ENCODE results near the gene TSSK3.
A peak's percentile ranks its signal among the peaks of the same experiment; 100 is the strongest.

Gene TSSK3

DNA sequence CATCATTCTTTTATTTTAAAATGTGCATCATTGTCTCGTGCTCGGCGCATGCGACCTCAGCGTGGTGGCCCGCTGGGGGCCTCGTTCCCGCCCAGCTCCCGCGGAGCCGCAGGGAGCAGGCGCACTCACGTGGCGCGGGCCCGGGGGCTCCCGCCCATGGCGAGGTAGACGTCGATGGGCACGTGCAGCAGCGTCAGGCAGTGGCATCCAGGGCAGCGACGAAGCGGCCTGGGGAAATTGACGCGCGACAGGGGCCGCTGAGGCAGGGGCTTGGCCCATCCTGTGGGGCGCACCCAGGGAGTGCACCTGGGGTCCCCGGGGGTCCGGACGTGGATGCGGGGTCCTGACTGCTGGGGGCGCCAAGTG, 1.0 kb upstream of the TSSK3 start:
- FAIRE-seq: no peak
- DNase-seq (ENCODE audit: insufficient read length, low spot score): no peak

DNA sequence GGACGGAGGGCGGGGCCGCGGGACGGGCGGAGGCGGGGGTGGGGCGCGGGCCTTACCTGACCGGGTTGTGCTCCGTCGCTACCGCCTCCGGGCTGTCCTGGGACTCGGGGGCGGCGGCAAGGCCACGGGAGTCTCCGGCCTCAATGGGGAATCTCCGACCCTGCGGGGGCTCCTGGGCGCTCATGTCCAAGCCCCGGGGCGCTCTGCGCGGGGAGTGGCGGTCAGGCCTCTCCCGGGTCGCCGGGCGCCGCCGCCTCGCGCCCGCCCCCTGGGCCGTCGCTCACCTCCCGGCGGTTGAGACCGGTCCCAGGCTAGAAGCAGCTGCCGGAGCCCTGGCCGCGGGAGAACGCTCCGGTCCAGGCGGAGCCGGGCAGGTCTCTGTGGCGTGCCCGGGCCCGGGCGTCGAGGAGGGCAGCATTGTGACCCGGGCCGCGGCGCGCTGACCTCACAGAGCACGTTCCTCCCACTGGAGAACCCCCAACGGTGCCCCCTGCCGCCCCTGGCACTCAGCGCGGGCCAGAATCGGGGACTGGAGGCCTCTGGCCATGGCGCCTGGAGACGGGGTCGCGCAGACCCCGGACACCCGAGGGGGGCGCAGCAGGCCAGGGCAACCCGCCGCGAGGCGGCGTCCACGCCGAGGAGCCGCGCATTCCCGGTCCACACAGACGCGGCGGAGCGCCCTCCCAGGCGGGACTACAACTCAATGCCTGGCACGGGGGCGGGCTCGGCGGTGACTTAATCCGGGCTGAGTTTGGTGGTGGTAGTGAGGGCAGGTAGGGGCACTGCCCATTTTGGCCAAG, 465 bp upstream of the TSSK3 start:
- no peak for DNase-seq (ENCODE audit: insufficient read length, low spot score)
- no peak for FAIRE-seq

DNA sequence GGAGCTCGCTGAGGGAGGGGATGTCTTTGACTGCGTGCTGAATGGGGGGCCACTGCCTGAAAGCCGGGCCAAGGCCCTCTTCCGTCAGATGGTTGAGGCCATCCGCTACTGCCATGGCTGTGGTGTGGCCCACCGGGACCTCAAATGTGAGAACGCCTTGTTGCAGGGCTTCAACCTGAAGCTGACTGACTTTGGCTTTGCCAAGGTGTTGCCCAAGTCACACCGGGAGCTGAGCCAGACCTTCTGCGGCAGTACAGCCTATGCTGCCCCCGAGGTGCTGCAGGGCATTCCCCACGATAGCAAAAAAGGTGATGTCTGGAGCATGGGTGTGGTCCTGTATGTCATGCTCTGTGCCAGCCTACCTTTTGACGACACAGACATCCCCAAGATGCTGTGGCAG, 1.4 kb downstream of the TSSK3 start:
- FAIRE-seq (no peak), DNase-seq (ENCODE audit: insufficient read length, low spot score) (no peak)

DNA sequence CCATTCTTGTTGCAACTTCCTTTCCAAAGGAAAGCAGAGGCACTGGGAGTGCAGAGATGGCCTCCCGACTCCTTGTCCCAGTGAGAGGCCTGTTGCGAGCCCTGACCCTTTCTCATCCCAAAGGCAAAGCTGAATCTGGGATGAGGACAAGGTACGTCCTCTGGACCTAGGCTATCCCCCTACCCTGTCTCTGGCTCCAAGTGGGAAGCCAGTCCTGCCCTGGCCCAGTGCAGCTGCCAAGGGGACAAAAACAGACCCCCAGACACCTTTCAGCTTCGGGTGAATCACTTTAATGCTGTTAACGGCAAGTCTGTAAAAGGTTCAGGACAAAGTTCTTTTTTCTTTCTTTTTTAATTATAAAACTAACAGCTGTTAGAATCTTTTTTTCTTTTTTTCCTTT, 2.5 kb downstream of the TSSK3 start:
- no peak for FAIRE-seq
- no peak for DNase-seq (ENCODE audit: insufficient read length, low spot score)

DNA sequence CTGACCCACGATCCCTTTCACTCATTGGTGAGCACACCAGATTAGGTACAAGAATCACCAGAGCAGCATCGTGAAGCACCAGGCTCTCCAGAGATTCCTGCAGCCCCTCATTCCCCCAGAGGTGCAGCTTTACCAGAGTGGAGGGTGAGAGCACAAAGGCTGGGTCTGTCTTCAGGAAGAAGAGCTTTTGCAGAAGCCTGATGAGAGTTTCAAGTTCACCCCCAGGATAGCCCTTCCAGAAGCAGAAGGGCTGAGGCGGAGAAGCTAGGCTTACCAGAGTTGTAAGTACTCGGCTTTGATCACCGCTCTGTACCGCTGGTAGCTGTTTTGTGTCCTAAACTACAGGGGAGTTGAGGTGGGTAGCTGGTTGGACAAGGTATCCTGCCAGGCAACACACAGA, 3.1 kb downstream of the TSSK3 start:
- DNase-seq (ENCODE audit: insufficient read length, low spot score): no peak
- no peak for FAIRE-seq

DNA sequence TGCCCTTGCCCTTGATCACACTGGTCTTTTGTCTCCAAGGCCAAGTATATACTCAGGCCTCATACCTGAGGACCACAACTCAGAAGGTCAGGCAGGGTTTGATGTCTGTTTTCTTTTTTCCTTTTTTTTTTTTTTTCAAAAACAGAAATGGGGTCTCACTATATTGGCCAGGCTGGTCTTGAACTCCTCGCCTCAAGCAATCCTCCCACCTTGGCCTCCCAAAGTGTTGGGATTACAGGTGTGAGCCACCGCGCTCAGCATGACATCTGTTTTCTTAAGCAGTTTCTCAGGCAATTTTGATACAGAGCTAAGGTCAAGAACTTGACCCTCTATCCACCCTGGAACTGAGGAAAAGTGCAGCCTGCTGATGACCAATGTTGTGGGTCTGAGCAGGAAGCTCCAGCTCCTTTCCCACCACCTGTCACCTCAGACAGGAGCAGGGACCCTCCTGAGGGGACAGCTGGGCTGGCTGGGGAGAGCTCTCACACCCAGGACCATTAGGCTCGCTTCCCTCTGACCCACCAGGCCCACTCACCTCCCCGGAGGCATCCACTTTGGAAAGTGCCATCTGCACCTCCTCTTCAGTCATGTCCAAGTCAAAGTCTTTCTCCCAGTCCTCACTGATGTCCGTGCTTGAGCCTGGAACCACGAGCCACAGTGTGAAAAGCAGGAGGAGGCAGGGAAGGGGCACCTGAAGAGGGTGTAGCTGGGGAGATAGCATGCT, 5.7 kb downstream of the TSSK3 start:
- no peak for DNase-seq (ENCODE audit: insufficient read length, low spot score)
- FAIRE-seq: no peak

DNA sequence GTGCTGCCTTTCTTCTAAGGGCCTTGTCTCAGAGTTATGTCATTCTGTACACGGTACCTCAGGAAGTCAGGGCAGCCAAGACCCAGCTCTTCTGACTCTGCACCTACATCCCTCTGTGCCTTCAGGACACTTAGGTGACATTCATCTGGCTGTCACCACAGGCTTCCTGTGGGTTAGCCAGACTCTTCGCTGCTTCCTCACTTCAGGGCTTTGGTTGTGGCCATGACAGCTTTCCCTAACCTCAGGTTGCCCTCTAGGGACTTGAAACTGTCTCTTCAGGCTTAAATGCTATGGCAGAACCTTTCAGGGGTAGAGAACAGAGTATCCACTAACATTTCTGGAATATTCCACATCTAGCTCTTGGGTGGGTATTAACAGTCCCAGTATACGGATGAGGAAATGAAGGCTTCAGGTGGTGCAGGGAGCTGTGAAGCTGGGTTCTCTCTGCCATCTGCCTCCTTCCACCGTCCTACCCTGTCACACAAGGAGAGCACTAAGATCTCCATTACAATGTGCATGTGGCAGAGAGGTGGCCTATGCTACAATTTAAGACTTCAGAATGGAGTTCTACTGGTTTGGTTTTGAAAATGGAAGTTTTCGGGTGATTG, 9.9 kb downstream of the TSSK3 start:
- FAIRE-seq: peak; percentile 73
- DNase-seq (ENCODE audit: insufficient read length, low spot score): no peak

DNA sequence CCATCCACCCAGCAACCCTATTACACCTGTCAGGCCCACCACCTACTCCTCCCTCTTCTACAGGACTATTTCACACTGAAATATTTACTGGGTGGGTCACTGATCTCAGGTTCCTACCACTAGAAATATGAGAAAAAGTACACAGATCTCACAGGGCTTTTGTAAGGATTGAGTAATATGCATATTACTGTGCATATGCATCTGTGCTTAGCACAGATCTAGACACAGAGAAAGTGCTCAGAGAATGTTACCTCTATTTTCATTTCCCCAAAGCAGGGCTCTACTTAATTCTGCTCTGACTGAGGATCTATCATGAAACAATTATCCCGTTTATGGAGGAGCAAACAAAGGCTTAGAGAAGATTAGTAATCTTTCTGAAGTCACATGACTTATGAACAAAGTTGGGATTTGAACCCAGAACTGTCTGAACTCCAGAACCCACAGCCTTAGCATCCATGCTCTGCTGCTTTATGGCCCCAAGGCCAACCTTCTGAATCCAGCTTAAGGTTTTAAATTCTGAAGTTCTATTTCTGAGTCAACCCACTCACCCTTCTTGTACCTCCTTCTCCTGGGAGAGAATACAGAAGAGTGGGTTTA, 11.8 kb downstream of the TSSK3 start:
- DNase-seq (ENCODE audit: insufficient read length, low spot score) (no peak), FAIRE-seq (no peak)

DNA sequence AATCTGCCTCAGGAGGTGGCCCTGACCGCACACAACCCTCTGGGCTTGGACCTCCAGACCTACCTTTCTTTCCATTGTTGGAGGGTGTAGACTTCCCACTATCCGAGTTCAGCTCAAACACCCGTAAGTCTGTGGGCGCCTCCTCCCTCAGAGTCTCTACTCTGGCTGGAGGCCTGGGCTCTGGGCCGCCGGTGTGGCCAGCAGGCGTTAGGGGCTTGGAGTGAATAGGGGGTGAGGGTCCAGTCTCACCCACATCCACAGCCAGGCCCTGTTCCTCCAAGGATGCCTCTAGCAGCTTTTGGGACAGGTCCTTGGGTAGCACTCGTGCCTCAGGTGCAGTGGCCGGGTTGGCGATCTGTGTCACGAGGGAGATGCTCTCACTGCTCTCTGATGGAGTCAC, 13.9 kb downstream of the TSSK3 start:
- DNase-seq (ENCODE audit: insufficient read length, low spot score) (no peak), FAIRE-seq (no peak)

DNA sequence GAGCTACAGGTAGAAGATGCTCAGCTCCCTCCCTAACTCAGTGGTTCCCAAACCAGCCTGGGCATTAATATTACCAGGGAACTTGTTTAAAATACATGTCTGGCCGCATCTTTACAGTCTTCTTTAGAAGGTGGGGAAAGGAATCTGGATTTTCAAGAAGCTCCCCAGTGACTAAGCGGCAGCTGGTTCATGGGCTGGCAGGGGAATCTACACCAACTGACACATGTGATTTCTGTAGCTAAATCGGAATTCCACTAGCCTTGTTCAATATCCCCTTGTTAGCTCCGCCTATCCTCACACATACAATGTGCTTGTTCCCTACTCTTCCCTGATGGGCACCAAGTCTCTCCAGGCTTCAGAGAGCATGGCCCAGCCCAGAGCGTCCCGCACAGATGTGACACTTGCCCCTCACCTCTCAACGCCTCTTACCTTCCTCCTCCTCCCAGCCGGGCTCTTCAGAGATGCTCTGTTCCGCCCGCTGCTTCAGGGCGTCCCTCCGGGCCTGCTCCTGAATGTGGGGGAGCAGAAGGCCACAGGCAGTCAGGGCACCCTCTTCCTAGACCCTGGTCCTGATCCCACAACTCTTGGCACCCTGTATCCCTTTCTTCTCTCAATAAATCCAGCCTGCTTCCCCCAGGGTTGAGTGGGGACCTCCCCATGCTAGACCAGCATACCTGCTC, 15.3 kb downstream of the TSSK3 start:
- no peak for DNase-seq (ENCODE audit: insufficient read length, low spot score)
- no peak for FAIRE-seq

DNA sequence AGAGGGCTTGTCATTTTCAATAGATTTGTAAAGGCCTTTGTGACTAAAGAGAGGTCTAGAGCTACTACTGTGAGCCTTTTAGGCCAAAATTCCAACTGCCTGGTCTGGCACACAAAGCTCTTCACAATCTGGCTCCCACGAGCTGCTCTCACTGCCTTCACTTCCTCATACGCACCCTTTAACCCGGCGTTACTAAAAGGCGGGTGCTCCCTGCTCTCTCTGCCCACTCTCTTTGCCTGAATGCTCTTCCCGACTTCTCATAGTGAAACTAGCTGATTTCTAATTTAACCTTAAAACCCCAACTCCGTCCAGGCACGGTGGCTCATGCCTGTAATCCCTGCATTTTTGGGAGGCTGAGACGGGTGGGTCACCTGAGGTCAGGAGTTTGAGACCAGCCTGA, 17.7 kb downstream of the TSSK3 start:
- DNase-seq (ENCODE audit: insufficient read length, low spot score): no peak

DNA sequence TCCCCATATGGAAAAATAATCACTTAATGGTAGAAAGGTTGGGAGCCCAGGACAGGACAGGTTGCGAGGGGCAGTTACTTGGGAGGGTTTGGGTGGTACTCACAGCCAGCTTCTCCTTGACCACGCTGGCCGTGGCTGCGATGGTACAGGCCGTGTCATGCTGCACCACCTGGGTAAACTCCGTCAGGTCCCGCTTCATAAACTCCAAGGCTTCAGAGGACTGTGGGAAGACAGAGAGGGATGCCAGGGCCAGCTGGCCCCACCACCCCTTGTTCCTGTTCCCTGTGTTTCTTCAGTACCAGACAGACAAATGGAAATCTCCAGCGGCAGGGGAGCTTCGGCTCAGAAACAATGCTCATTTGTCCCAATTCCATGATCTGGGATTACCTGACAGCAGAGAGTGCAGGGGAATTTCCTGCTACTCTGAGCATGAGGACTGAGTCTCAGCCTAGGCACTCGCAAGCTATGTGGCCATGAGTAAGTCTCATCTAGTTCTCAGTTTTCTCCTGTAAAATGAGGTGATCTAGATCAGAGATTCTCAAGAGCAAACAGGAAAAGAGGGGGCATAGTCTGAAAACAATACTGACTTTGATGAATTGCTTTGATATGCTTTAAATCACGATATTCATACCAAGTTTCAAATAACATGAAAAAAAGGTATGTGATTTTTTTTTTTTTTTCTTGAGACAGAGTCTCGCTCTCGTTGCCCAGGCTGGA, 24.5 kb downstream of the TSSK3 start:
- no peak for DNase-seq (ENCODE audit: insufficient read length, low spot score)
- FAIRE-seq: no peak

More for the DNA sequence above, 17.7 kb downstream of the TSSK3 start:
- FAIRE-seq: no peak

DNA sequence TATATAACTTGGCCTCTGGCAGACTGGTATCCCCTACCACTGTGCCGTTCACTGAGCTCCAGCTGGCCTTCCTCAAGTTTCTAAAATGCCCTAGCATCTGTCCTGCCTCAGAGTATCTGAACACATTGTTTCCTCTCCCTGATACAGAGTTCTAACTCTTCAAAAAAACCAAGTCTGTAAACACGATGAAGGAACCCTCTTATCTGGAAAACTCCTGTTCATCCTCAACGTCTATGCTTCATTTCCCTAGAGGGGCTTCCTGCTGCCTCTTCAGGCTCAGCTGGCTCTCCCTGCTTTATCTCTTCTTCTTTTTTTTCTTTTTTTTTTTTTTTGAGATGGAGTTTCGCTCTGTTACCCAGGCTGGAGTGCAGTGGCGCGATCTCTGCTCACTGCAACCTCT, 26.3 kb downstream of the TSSK3 start:
- DNase-seq (ENCODE audit: insufficient read length, low spot score): no peak
- FAIRE-seq: no peak

DNA sequence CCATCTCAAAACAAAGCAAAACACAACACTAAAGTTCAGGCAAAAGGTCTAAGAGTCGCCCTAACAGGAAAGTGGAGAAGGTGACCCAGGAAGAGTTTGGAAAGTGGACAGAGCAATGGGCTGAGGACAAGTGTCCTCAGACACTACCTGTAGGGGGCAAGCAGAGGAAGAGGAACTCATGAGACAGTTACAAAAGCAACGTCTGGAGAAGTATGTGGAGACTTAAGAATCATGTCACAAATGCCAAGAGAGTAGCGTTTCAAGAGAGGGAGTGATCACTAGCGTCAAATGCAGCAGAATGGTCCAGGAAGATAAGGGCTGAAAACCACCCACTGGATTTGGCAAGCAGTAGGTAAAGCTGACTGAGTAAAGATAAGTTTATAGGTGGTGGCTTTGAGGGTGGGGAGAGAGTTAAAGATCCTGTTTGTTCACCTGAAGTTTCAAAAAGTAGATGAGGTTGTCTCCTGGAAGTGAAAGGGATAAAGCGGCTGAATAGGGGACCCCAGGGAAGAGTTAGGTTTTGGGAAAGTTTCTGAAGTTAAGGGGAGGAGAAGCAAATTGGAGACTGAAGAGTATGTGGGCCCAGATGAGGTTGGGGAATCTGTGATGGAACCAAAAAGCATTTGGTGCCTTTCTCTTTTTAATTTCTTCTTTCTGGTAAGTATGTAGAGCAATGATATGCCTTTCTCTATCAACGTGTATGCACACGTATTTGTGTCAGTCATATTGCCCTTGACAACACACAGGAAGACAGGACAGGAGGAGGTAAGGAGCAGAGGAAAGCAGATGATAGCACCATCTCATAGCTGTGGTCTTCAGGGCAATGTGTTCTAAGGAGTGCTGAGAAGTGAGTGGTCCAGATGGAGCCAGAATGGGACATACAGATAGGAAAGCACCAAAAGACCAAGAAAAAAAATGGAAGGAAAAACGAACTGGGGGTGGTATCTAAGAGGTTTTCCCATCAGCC, 28.8 kb downstream of the TSSK3 start:
- FAIRE-seq: no peak

DNA sequence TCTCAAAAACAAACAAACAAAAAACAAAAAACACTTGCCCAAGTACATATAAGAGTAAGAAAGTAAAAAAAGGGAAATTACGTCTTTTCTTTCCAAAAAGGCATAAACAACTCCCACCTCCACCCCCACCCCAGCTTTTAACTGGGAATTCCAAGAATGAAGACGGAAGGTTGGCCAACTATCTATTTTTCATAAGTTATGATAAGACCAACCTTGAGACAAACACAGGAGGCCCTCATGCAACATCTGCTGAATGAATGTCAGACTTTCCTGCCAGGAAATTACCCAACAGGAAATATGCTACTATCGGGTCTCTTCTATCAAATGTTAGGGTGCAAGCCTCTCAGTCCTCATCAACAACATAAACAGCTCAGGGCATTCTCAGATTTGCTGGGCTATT, 30.0 kb downstream of the TSSK3 start:
- DNase-seq (ENCODE audit: insufficient read length, low spot score) (no peak), FAIRE-seq (no peak)

More for the DNA sequence above, 28.8 kb downstream of the TSSK3 start:
- DNase-seq (ENCODE audit: insufficient read length, low spot score): no peak

DNA sequence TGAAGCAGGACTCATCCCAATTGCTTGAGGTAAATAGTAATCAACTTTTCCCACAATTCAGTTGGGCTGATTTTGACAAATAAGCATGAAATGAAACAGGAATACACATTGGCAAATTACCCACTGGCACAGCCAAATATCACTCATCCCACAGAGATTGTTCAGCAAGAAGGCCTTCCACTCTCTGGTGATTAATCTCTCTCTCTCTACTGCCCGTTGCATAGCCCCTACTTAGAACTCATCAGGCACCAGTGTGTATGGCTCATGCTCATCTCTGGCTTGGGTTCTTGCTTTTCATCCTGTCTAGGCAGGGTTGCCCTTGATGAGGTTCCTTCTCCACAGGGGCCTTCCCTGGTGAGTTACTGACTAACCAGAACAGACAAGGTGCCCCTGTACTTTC, 30.8 kb downstream of the TSSK3 start:
- FAIRE-seq: no peak

DNA sequence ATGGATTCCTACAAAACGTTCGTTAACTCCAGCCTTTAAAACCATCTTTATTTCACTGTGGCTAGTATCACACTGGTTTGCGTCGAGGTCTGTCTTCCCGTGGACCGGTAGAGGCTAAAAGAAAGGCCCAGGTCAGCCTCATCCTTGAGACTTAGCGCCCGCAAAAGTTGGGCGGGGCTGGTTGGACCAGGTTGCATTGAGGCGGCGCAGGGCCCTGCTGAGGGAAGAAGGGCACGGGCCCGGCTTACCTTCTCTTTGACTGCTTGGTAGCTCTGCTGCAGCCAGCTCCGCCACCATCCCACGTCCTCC, 31.4 kb downstream of the TSSK3 start:
- no peak for FAIRE-seq
- no peak for DNase-seq (ENCODE audit: insufficient read length, low spot score)

More for the DNA sequence above, 30.8 kb downstream of the TSSK3 start:
- no peak for DNase-seq (ENCODE audit: insufficient read length, low spot score)

DNA sequence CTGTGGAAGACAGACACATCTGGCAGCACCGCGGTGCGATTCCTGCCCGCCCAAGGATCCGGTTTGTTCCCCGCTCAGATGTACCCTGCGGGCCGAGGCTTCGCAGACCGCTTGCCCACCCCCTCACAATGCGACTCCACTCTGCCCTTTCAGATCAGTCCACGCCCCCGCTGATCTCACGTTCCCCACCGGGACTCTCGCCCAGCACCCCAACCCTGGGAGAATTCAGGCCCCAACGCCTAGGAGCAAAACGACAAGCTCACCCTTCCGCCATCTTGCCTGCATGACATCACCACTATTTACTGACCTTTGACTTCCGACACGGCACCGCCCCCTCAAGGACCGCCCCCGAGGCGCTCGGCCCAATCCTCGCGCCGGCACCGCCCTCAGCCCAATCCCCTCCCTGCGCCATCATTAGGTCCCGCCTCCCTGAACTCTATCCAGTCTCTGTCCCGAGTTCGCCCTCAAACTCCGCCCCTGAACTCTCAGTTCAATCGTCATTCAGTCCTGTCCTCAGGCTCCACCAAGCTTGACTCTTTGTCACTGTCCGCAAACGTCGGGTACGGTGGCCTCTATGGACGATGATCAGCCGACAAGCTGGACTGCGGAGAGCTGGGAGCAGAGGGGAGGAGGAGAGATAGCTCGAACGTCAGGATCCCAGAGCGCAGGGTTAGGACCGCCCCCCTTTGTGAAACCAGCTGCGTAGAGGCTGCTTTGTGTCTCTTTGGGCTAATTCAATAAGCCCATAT, 32.0 kb downstream of the TSSK3 start, which contains the start of gene BSDC1:
Gene BSDC1 (minus strand): TSS at position 301 of the 749 bp plus-strand sequence. CDS start 27 bp downstream, at position 274.
- peak; percentile 100 for FAIRE-seq
- DNase-seq (ENCODE audit: insufficient read length, low spot score): peak; percentile 92

Data from GM19239 (cell line).